ENCODE results near the gene ALK.

ALK gene

GRCh38 chr2:29606104-29607037 is 315.0 kb downstream of the ALK start:
- no peak for FAIRE-seq

- FAIRE-seq: no peak
Observed at GRCh38 chr2:29603341-29603740, 318.0 kb downstream of the ALK start.

GRCh38 chr2:29601872-29602271 is 319.5 kb downstream of the ALK start:
- FAIRE-seq: no peak

- no peak for FAIRE-seq
Observed at GRCh38 chr2:29601321-29601720, 320.1 kb downstream of the ALK start.

- FAIRE-seq: no peak
Observed at GRCh38 chr2:29599946-29600345, 321.4 kb downstream of the ALK start.

- FAIRE-seq: no peak
Observed at GRCh38 chr2:29598978-29599377, 322.4 kb downstream of the ALK start.

GRCh38 chr2:29597035-29597434 is 324.4 kb downstream of the ALK start:
- no peak for FAIRE-seq

- no peak for FAIRE-seq
Observed at GRCh38 chr2:29596584-29596983, 324.8 kb downstream of the ALK start.

GRCh38 chr2:29591600-29591999 is 329.8 kb downstream of the ALK start:
- FAIRE-seq: no peak

- no peak for FAIRE-seq
Observed at GRCh38 chr2:29590211-29590610, 331.2 kb downstream of the ALK start.

- no peak for FAIRE-seq
Observed at GRCh38 chr2:29589440-29590103, 331.8 kb downstream of the ALK start.

- no peak for FAIRE-seq
Observed at GRCh38 chr2:29587402-29588190, 333.8 kb downstream of the ALK start.

- no peak for FAIRE-seq
Observed at GRCh38 chr2:29586919-29587318, 334.5 kb downstream of the ALK start.

- no peak for FAIRE-seq
Observed at GRCh38 chr2:29583548-29584156, 337.7 kb downstream of the ALK start.

GRCh38 chr2:29583104-29583503 is 338.3 kb downstream of the ALK start:
- no peak for FAIRE-seq

GRCh38 chr2:29582062-29582461 is 339.3 kb downstream of the ALK start:
- no peak for FAIRE-seq

GRCh38 chr2:29580223-29580622 is 341.2 kb downstream of the ALK start:
- FAIRE-seq: no peak

- FAIRE-seq: no peak
Observed at GRCh38 chr2:29579495-29580169, 341.8 kb downstream of the ALK start.

GRCh38 chr2:29578084-29578598 is 343.2 kb downstream of the ALK start:
- FAIRE-seq: no peak

GRCh38 chr2:29576231-29576630 is 345.2 kb downstream of the ALK start:
- no peak for FAIRE-seq

GRCh38 chr2:29575370-29575890 is 346.0 kb downstream of the ALK start:
- FAIRE-seq: no peak

GRCh38 chr2:29573612-29574011 is 347.8 kb downstream of the ALK start:
- no peak for FAIRE-seq
